Immature natural killer cell (primary cell): ENCODE measurements around the gene UACA. TPM values are rescaled to one million over a fixed set of nuclear protein-coding genes. Genes with fewer than 3 reads are reported as not detected.
"Not testable (repeated sequence)": the region's sequence is repeated elsewhere in the genome, so short reads cannot be mapped to it uniquely, and the experiment has no call there.

ENCODE experiments used
- DNase-seq, 3 donors: peaks; one replicate each; pipeline ENCODE4 v3.0.0; 2022; ENCODE audit warnings: mixed read lengths in 1 of 3
- H3K27ac Mint-ChIP-seq, 6 donors: one replicate each; pipeline ENCODE4 v1.8.0; 2020; ENCODE audit warnings: mixed read lengths in 6 of 6, mild to moderate bottlenecking in 5 of 6, inconsistent platforms in 4 of 6, moderate library complexity in 3 of 6
- H3K27me3 Mint-ChIP-seq, 3 donors: one replicate each; pipeline ENCODE4 v1.8.0; 2020 to 2021; ENCODE audit warnings: low read depth in 3 of 3, mild to moderate bottlenecking in 3 of 3, mixed read lengths in 3 of 3, moderate library complexity in 3 of 3, inconsistent platforms in 1 of 3
- H3K36me3 Mint-ChIP-seq, 3 donors: one replicate each; pipeline ENCODE4 v1.8.0; 2020; ENCODE audit warnings: mixed read lengths in 3 of 3, inconsistent platforms in 2 of 3, mild to moderate bottlenecking in 2 of 3
- H3K4me1 Mint-ChIP-seq, 2 donors: one replicate each; pipeline ENCODE4 v1.8.0; 2020; ENCODE audit warnings: inconsistent platforms in 2 of 2, mild to moderate bottlenecking in 2 of 2, mixed read lengths in 2 of 2, moderate library complexity in 1 of 2
- H3K4me3 Mint-ChIP-seq, 5 donors: one replicate each; pipeline ENCODE4 v1.8.0; 2020; ENCODE audit warnings: mild to moderate bottlenecking in 5 of 5, mixed read lengths in 5 of 5, inconsistent platforms in 3 of 5, moderate library complexity in 3 of 5
- H3K9me3 Mint-ChIP-seq, 6 donors: one replicate each; pipeline ENCODE4 v1.8.0; 2020; ENCODE audit warnings: mild to moderate bottlenecking in 6 of 6, mixed read lengths in 6 of 6, inconsistent platforms in 4 of 6, moderate library complexity in 3 of 6
- polyA plus RNA-seq, 3 donors: library from polyadenylated mRNA; unstranded; fragments of 300-500 nt; fragmentation: Illumina TruSeq; gene quantifications; one replicate each; pipeline ENCODE4 v1.2.3, GENCODE V29; 2021

The UACA gene
- under 1 TPM in 1 of 3 donors, not detected in 2; 0.63 TPM for polyA plus RNA-seq

- H3K4me1 Mint-ChIP-seq, result peaks cover 18 to 30% of the 10 kb centered on the region in 2 donors
- peak within 1 kb of the TSS in 1 of 6 donors; percentile 36 for H3K27ac Mint-ChIP-seq
- H3K27me3 Mint-ChIP-seq, result peaks cover 17 to 30% (median 19%) of the 10 kb centered on the region in 3 donors
- no peaks in the 10 kb centered on the region for H3K9me3 Mint-ChIP-seq
- peak within 1 kb of the TSS; percentile 85 to 94 (median 89) for H3K4me3 Mint-ChIP-seq
- DNase-seq, result peak; percentile 58 to 65 (median 59)
- no peaks in the 10 kb centered on the region for H3K36me3 Mint-ChIP-seq
Observed at GRCh38 chr15:70763120-70763949, at the start of gene UACA. Gene UACA (minus strand): TSS chr15:70763558. CDS start chr15:70763407, 151 bp downstream.

GRCh38 chr15:70812827-70813364, 49.5 kb upstream of the UACA start:
- Mint-ChIP-seq H3K4me1 (peaks cover 4 to 6% of the 10 kb centered on the region in 2 donors), H3K27me3 (peaks cover 4 to 8% (median 7%) of the 10 kb centered on the region in 3 donors), H3K27ac (no peak overlapping the region), H3K36me3 (no peaks in the 10 kb centered on the region), H3K9me3 (no peaks in the 10 kb centered on the region), H3K4me3 (no peak overlapping the region)
- no peak for DNase-seq

- Mint-ChIP-seq H3K27ac (no peak overlapping the region), H3K27me3 (peaks cover 5 to 7% (median 7%) of the 10 kb centered on the region in 3 donors), H3K36me3 (no peaks in the 10 kb centered on the region), H3K9me3 (no peaks in the 10 kb centered on the region), H3K4me3 (no peak overlapping the region), H3K4me1 (peaks cover 4 to 6% of the 10 kb centered on the region in 2 donors)
- DNase-seq, result no peak
Observed at GRCh38 chr15:70810916-70811578, 47.7 kb upstream of the UACA start.

- Mint-ChIP-seq H3K36me3 (no peaks in the 10 kb centered on the region), H3K9me3 (no peaks in the 10 kb centered on the region), H3K4me1 (peaks cover 3 to 5% of the 10 kb centered on the region in 2 donors), H3K4me3 (no peak overlapping the region), H3K27me3 (peaks cover 1 to 7% (median 3%) of the 10 kb centered on the region in 3 donors), H3K27ac (no peak overlapping the region)
- no peak for DNase-seq
Observed at GRCh38 chr15:70806992-70807712, 43.8 kb upstream of the UACA start.

GRCh38 chr15:70804388-70804787, 41.0 kb upstream of the UACA start:
- H3K9me3 Mint-ChIP-seq, H3K27ac Mint-ChIP-seq, DNase-seq, H3K27me3 Mint-ChIP-seq, H3K4me1 Mint-ChIP-seq, H3K4me3 Mint-ChIP-seq, H3K36me3 Mint-ChIP-seq: not testable (repeated sequence)

- no peaks in the 10 kb centered on the region for H3K36me3 Mint-ChIP-seq
- H3K27me3 Mint-ChIP-seq, result peaks cover 0 to 10% (median 1%) of the 10 kb centered on the region in 3 donors
- no peak overlapping the region for H3K27ac Mint-ChIP-seq
- H3K4me3 Mint-ChIP-seq, result no peak overlapping the region
- H3K4me1 Mint-ChIP-seq, result no peaks in the 10 kb centered on the region
- no peak for DNase-seq
- H3K9me3 Mint-ChIP-seq, result no peaks in the 10 kb centered on the region
Observed at GRCh38 chr15:70802629-70803028, 39.3 kb upstream of the UACA start.

GRCh38 chr15:70801109-70801508, 37.8 kb upstream of the UACA start:
- Mint-ChIP-seq H3K36me3 (no peaks in the 10 kb centered on the region), H3K27ac (no peak overlapping the region), H3K4me1 (no peaks in the 10 kb centered on the region), H3K9me3 (no peaks in the 10 kb centered on the region), H3K27me3 (peaks cover 0 to 10% (median 3%) of the 10 kb centered on the region in 3 donors), H3K4me3 (no peak overlapping the region)
- no peak for DNase-seq

GRCh38 chr15:70799667-70800450, 36.5 kb upstream of the UACA start:
- Mint-ChIP-seq H3K27ac (no peak overlapping the region), H3K4me3 (no peak overlapping the region), H3K36me3 (no peaks in the 10 kb centered on the region), H3K27me3 (peaks cover 0 to 10% (median 3%) of the 10 kb centered on the region in 3 donors), H3K9me3 (no peaks in the 10 kb centered on the region), H3K4me1 (no peaks in the 10 kb centered on the region)
- DNase-seq, result no peak

- Mint-ChIP-seq H3K9me3 (no peaks in the 10 kb centered on the region), H3K36me3 (no peaks in the 10 kb centered on the region), H3K4me3 (no peak overlapping the region), H3K4me1 (no peaks in the 10 kb centered on the region), H3K27ac (no peak overlapping the region), H3K27me3 (peaks cover 2 to 15% (median 7%) of the 10 kb centered on the region in 3 donors)
- DNase-seq, result no peak
Observed at GRCh38 chr15:70797464-70797863, 34.1 kb upstream of the UACA start.

GRCh38 chr15:70796516-70797310, 33.4 kb upstream of the UACA start:
- Mint-ChIP-seq H3K27me3 (peaks cover 2 to 13% (median 7%) of the 10 kb centered on the region in 3 donors), H3K4me3 (no peak overlapping the region), H3K27ac (no peak overlapping the region), H3K4me1 (no peaks in the 10 kb centered on the region), H3K36me3 (no peaks in the 10 kb centered on the region), H3K9me3 (no peaks in the 10 kb centered on the region)
- no peak for DNase-seq

GRCh38 chr15:70795311-70795665, 31.9 kb upstream of the UACA start:
- no peaks in the 10 kb centered on the region for H3K9me3 Mint-ChIP-seq
- no peaks in the 10 kb centered on the region for H3K36me3 Mint-ChIP-seq
- no peak overlapping the region for H3K4me3 Mint-ChIP-seq
- DNase-seq, result no peak
- no peak overlapping the region for H3K27ac Mint-ChIP-seq
- H3K27me3 Mint-ChIP-seq, result peaks cover 2 to 8% (median 7%) of the 10 kb centered on the region in 3 donors
- H3K4me1 Mint-ChIP-seq, result no peaks in the 10 kb centered on the region

GRCh38 chr15:70794596-70795310, 31.4 kb upstream of the UACA start:
- no peak for DNase-seq
- Mint-ChIP-seq H3K4me3 (no peak overlapping the region), H3K4me1 (no peaks in the 10 kb centered on the region), H3K36me3 (no peaks in the 10 kb centered on the region), H3K27ac (no peak overlapping the region), H3K27me3 (peaks cover 2 to 8% (median 7%) of the 10 kb centered on the region in 3 donors), H3K9me3 (no peaks in the 10 kb centered on the region)
